GM21447 (cell line): Measurements from ENCODE around the gene UBTD1.

Source experiments
- ATAC-seq: cut with Tn5 transposase; IDR thresholded peaks from one replicate; pipeline ENCODE4 v1.9.1; 2021; ENCODE audit not compliant: unreplicated experiment

UBTD1 gene

DNA sequence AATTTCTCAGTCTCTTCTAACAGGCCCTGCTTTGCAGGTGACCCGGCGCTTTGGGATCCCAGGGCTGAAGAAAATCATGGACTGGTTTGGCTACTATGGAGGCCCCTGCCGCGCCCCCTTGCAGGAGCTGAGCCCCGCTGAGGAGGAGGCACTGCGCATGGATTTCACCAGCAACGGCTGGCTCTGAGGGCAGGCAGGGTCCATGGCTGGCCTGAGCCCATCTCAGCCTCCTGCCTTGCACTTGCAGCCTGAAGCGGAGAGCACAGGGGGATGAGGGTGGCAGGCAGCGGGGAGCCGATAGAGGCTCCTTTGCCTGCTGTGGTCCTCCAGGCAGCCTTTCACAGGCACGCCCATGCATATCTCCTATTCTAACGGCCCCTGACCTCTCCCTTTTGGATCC, 112.7 kb downstream of the UBTD1 start:
- no peak for ATAC-seq

DNA sequence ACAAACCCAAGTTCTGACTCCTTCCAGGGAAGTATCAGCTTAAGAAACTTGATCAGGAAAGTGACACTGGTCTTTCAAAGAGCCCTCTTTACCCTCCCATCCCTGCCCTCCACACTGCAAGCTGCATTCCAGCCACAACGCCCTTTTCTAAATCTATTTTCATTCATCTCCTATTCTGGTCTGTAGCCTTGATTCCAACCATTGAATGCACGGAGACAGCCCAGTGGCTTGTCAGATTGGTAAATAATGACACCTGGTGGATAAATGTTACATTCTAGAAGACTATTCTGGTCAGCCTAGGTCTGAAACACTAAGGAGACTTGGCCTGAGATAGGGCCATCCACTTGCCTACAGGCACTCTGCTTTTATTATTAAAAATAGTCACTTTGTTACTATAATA, 113.7 kb downstream of the UBTD1 start:
- no peak for ATAC-seq

DNA sequence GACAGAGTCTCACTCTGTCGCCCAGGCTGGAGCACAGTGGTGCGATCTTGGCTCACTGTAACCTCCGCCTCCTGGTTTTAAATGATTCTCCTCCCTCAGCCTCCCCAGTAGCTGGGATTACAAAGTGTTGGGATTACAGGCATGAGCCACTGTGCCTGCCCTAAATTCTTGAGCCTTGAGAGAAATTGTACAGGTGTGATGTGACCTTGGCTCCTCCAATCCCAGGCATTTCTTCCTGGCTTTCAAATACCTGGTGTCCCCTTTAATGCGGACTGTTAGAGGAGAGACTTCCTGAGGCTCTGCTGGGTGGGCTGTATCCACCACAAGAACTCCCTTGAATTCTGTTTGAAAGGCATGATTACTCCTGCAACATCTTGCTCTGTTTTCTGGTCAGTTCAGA, 119.6 kb downstream of the UBTD1 start:
- no peak for ATAC-seq

DNA sequence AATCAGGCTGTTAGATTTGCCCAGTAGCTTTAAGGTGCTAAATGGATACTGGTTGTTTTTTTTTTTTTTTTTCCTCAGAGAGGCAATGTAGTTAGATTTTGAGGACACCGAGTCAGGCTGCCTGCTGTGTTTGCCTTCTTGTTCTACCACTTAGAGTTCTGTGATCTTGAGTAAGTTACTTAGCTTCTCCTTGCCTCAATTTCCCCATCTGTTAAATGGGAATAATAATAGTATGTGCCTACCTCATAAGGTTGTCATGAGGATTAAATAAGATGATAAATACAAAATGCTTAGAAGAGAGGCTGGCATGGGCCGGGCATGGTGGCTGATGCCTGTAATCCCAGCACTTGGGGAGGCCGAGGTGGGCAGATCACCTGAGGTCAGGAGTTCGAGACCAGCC, 120.0 kb downstream of the UBTD1 start:
- no peak for ATAC-seq
